ENCODE data around the gene PIGQ. TPM values are rescaled to one million over a fixed set of nuclear protein-coding genes. Genes with fewer than 3 reads are reported as not detected.

Gene PIGQ
- total RNA-seq, 4 donors from 2014 or later, result 36.1 to 46.4 (median 40.7) TPM

GRCh38 chr16:619476-620100, 49.8 kb downstream of the PIGQ start:
- H3K4me1 ChIP-seq, result peaks cover 0 to 12% (median 7%) of the 10 kb centered on the region in 4 donors
- H3K27me3 ChIP-seq, result no peaks in the 10 kb centered on the region
- WGBS, result 91% methylated on average over 15 of the region's 20 CpGs
- TF ChIP-seq POLR2AphosphoS5 (IDR thresholded peaks at IDR 0.05), result no peak
- peaks cover 0 to 30% (median 12%) of the 10 kb centered on the region in 4 donors for H3K36me3 ChIP-seq
- H3K27ac ChIP-seq (replicated peaks in 1 of 4), result no peak overlapping the region
- H3K4me3 ChIP-seq, result no peak overlapping the region
- no peaks in the 10 kb centered on the region for H3K9me3 ChIP-seq
- DNase-seq (ENCODE audit: extremely low spot score), result no peak
- intact Hi-C loops (cut with DNase I), result no loop called here

GRCh38 chr16:620700-621525, 51.1 kb downstream of the PIGQ start:
- Histone ChIP-seq H3K27me3 (no peaks in the 10 kb centered on the region), H3K4me1 (peaks cover 0 to 12% (median 7%) of the 10 kb centered on the region in 4 donors), H3K27ac (replicated peaks in 1 of 4) (no peak overlapping the region), H3K9me3 (no peaks in the 10 kb centered on the region), H3K36me3 (peaks cover 0 to 40% (median 19%) of the 10 kb centered on the region in 4 donors), H3K4me3 (no peak overlapping the region)
- 81% methylated on average over 15 of the region's 41 CpGs for WGBS
- TF ChIP-seq POLR2AphosphoS5 (IDR thresholded peaks at IDR 0.05) (no peak), EP300 (IDR thresholded peaks at IDR 0.05) (no peak), CTCF (IDR thresholded peaks at IDR 0.05) (no peak), POLR2A (IDR thresholded peaks at IDR 0.05; ENCODE audit: low read depth) (no peak)
- intact Hi-C loops (cut with DNase I), result no loop called here
- DNase-seq (ENCODE audit: extremely low spot score), result no peak

GRCh38 chr16:621526-622105, 51.8 kb downstream of the PIGQ start:
- TF ChIP-seq CTCF (IDR thresholded peaks at IDR 0.05), result no peak
- no peak for TF ChIP-seq POLR2AphosphoS5 (IDR thresholded peaks at IDR 0.05)
- no peak for TF ChIP-seq EP300 (IDR thresholded peaks at IDR 0.05)
- no peak for TF ChIP-seq POLR2A (IDR thresholded peaks at IDR 0.05; ENCODE audit: low read depth)
- no peaks in the 10 kb centered on the region for H3K9me3 ChIP-seq
- no peaks in the 10 kb centered on the region for H3K27me3 ChIP-seq
- H3K36me3 ChIP-seq, result peaks cover 0 to 47% (median 25%) of the 10 kb centered on the region in 4 donors
- intact Hi-C loops (cut with DNase I), result no loop called here
- 88% methylated on average over 18 of the region's 21 CpGs for WGBS
- H3K4me1 ChIP-seq, result peaks cover 0 to 12% (median 7%) of the 10 kb centered on the region in 4 donors
- no peak overlapping the region for H3K4me3 ChIP-seq
- H3K27ac ChIP-seq (replicated peaks in 1 of 4), result peak overlapping the region; percentile 3 to 53 (median 8)
- DNase-seq (ENCODE audit: extremely low spot score), result no peak

GRCh38 chr16:622920-623280, 53.1 kb downstream of the PIGQ start:
- H3K4me1 ChIP-seq, result peaks cover 0 to 20% (median 10%) of the 10 kb centered on the region in 4 donors
- no peaks in the 10 kb centered on the region for H3K27me3 ChIP-seq
- TF ChIP-seq CTCF (IDR thresholded peaks at IDR 0.05) (no peak), POLR2AphosphoS5 (IDR thresholded peaks at IDR 0.05) (no peak), POLR2A (IDR thresholded peaks at IDR 0.05; ENCODE audit: low read depth) (no peak), EP300 (IDR thresholded peaks at IDR 0.05) (no peak)
- intact Hi-C loops (cut with DNase I), result no loop called here
- H3K9me3 ChIP-seq, result no peaks in the 10 kb centered on the region
- no peak for DNase-seq (ENCODE audit: extremely low spot score)
- H3K27ac ChIP-seq (replicated peaks in 1 of 4), result peak overlapping the region; percentile 22 to 53 (median 32)
- H3K4me3 ChIP-seq, result no peak overlapping the region
- 96% methylated on average over 17 of the region's 17 CpGs for WGBS
- peaks cover 0 to 48% (median 35%) of the 10 kb centered on the region in 4 donors for H3K36me3 ChIP-seq

- H3K27me3 ChIP-seq, result no peaks in the 10 kb centered on the region
- H3K36me3 ChIP-seq, result peaks cover 0 to 52% (median 42%) of the 10 kb centered on the region in 4 donors
- no peak overlapping the region for H3K27ac ChIP-seq (replicated peaks in 1 of 4)
- H3K4me1 ChIP-seq, result peaks cover 0 to 26% (median 13%) of the 10 kb centered on the region in 4 donors
- H3K4me3 ChIP-seq, result no peak overlapping the region
- 82% methylated on average over 10 of the region's 10 CpGs for WGBS
- DNase-seq (ENCODE audit: extremely low spot score), result no peak
- intact Hi-C loops (cut with DNase I), result no loop called here
- no peaks in the 10 kb centered on the region for H3K9me3 ChIP-seq
- TF ChIP-seq CTCF (IDR thresholded peaks at IDR 0.05) (no peak), POLR2A (IDR thresholded peaks at IDR 0.05; ENCODE audit: low read depth) (no peak), POLR2AphosphoS5 (IDR thresholded peaks at IDR 0.05) (no peak), EP300 (IDR thresholded peaks at IDR 0.05) (no peak)
These were observed 54.8 kb downstream of the PIGQ start for GRCh38 chr16:624526-625070.
